ENCODE measurements around the gene MACF1.

DNA sequence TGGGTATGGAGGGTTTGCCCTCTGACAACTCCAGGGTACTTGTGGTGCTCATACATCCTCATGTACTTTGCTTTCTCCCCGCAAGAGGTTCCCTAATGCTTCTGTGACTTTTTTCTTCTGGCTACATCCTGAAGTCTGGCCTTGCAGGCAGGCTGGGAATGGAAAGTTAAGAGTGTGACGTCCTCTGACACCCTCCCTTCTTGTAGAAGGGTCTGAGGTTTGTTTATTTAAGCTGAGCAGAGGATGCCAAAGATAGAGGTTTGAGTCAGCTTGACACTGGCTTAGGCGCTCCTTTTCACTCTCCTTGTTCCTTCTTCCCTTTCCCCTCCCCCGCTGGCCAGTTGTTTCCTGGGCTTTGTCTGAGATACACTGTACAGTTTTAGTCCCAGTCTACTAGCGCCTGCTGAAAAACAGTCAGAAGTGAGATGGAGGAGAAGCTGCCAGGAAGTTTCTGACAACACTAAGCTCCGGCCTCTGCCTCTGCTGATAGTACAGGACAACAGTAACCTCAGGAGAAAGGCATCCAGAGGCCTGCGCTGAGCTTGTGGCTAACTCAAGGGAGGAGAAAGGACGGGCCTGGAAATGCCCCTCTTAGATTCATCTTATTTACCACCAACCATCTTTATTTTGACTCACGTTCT lies at the start of gene MACF1:
- TF ChIP-seq EZH2 (conservative IDR thresholded peaks at IDR 0.05; ENCODE audit: low read depth, low read length) (no peak), TRAFD1 (CRISPR knock-in tag; IDR thresholded peaks at IDR 0.05; ENCODE audit: borderline replicate concordance) (no peak), ZNF703 (CRISPR knock-in tag; IDR thresholded peaks at IDR 0.05; ENCODE audit: borderline replicate concordance) (no peak), NFE2L1 (CRISPR knock-in tag; IDR thresholded peaks at IDR 0.05; ENCODE audit: borderline replicate concordance) (no peak)
- TF ChIP-seq, protein P1, sequence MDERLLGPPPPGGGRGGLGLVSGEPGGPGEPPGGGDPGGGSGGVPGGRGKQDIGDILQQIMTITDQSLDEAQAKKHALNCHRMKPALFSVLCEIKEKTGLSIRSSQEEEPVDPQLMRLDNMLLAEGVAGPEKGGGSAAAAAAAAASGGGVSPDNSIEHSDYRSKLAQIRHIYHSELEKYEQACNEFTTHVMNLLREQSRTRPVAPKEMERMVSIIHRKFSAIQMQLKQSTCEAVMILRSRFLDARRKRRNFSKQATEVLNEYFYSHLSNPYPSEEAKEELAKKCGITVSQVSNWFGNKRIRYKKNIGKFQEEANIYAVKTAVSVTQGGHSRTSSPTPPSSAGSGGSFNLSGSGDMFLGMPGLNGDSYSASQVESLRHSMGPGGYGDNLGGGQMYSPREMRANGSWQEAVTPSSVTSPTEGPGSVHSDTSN (CRISPR knock-in tag; IDR thresholded peaks at IDR 0.05) = no peak

Data from HepG2 (cell line).